GM12878 (cell line): ENCODE measurements around the gene ING4.
"Not testable (repeated sequence)": the region's sequence is repeated elsewhere in the genome, so short reads cannot be mapped to it uniquely, and the experiment has no call there.

Source experiments
- ESRRA ChIP-seq: IDR thresholded peaks from 2 replicates; pipeline ENCODE4 v1.6.1; 2012; ENCODE audit warnings: mild to moderate bottlenecking, low read length, improper control_type of control experiment
- MXI1 ChIP-seq: fragments of 150-350 bp; IDR thresholded peaks from 2 replicates; pipeline ENCODE4 v1.6.1; 2011; ENCODE audit warnings: low read depth, mild to moderate bottlenecking, inconsistent platforms, low read length, improper control_type of control experiment
- NRF1 ChIP-seq: conservative IDR thresholded peaks from 2 replicates; pipeline ENCODE4 v1.6.1; 2011; ENCODE audit warnings: mild to moderate bottlenecking, low read depth, low read length, improper control_type of control experiment
- POLR2A ChIP-seq: IDR thresholded peaks from 2 replicates; pipeline ENCODE4 v1.6.1; 2011; ENCODE audit warnings: low read depth, mild to moderate bottlenecking, low read length
- POLR2AphosphoS2 ChIP-seq: IDR thresholded peaks from 2 replicates; pipeline ENCODE4 v1.6.1; 2011; ENCODE audit warnings: low read depth, mild to moderate bottlenecking, low read length, improper control_type of control experiment, moderate library complexity
- RAD21 ChIP-seq: IDR thresholded peaks from 2 replicates; pipeline ENCODE4 v1.6.1; 2011; ENCODE audit warnings: mild to moderate bottlenecking, low read depth, low read length, moderate library complexity; ENCODE audit not compliant: insufficient read depth
- SIN3A ChIP-seq: IDR thresholded peaks from 2 replicates; pipeline ENCODE4 v1.6.1; 2012; ENCODE audit warnings: low read depth, low read length, improper control_type of control experiment
- ZNF274 ChIP-seq: IDR thresholded peaks from one replicate; pipeline ENCODE4 v1.8.0; 2011; ENCODE audit not compliant: insufficient read length, insufficient read depth
- ZNF384 ChIP-seq: IDR thresholded peaks from 2 replicates; pipeline ENCODE4 v1.6.1; 2012; ENCODE audit warnings: low read depth, mild to moderate bottlenecking, low read length, improper control_type of control experiment, borderline replicate concordance
- ZSCAN29 ChIP-seq: fragments of 450-650 bp; IDR thresholded peaks from 2 replicates; pipeline ENCODE4 v1.6.1; 2017; ENCODE audit warnings: mild to moderate bottlenecking, moderate library complexity
- ZZZ3 ChIP-seq: IDR thresholded peaks from 2 replicates; pipeline ENCODE4 v1.6.1; 2011; ENCODE audit warnings: low read depth; ENCODE audit not compliant: control insufficient read depth, insufficient read length
- TF ChIP-seq, protein P1 (sequence below), 3 experiments: IDR thresholded peaks in 2 of 3; conservative IDR thresholded peaks in 1 of 3; 2 replicates each; pipeline ENCODE4 v1.5.1; 2011; ENCODE audit warnings: low read depth in 3 of 3, low read length in 3 of 3, mild to moderate bottlenecking in 3 of 3, control low read depth in 2 of 3, moderate library complexity in 2 of 3, inconsistent platforms in 1 of 3, mixed read lengths in 1 of 3; ENCODE audit not compliant: control insufficient read depth in 2 of 3, insufficient read depth in 1 of 3; ENCODE audit errors: extremely low read depth in 1 of 3

DNA sequence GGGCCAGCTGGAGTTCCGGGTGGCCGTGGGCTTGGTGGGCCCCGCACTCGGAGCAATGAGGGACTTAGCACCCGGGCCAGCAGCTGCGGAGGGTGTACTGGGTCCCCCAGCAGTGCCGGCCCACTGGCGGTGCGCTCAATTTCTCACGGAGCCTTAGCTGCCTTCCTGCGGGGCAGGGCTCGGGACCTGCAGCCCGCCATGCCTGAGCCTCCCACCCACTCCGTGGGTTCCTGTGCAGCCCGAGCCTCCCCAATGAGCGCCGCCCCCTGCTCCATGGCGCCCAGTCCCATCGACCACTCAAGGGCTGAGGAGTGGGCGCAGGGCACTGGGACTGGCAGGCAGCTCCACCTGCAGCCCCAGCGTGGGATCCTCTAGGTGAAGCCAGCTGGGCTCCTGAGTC, 45.4 kb upstream of the ING4 start:
- TF ChIP-seq, protein P1, sequence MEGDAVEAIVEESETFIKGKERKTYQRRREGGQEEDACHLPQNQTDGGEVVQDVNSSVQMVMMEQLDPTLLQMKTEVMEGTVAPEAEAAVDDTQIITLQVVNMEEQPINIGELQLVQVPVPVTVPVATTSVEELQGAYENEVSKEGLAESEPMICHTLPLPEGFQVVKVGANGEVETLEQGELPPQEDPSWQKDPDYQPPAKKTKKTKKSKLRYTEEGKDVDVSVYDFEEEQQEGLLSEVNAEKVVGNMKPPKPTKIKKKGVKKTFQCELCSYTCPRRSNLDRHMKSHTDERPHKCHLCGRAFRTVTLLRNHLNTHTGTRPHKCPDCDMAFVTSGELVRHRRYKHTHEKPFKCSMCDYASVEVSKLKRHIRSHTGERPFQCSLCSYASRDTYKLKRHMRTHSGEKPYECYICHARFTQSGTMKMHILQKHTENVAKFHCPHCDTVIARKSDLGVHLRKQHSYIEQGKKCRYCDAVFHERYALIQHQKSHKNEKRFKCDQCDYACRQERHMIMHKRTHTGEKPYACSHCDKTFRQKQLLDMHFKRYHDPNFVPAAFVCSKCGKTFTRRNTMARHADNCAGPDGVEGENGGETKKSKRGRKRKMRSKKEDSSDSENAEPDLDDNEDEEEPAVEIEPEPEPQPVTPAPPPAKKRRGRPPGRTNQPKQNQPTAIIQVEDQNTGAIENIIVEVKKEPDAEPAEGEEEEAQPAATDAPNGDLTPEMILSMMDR (IDR thresholded peaks at IDR 0.05 in 2 of 3, conservative IDR thresholded peaks at IDR 0.05 in 1 of 3; ENCODE audit: control insufficient read depth in 2 of 3, extremely low read depth in 1 of 3, insufficient read depth in 1 of 3, low read depth in 3 of 3, low read length in 3 of 3): not testable (repeated sequence)
- not testable (repeated sequence) for TF ChIP-seq ZNF274, ESRRA, POLR2A, SIN3A, ZNF384, NRF1, ZSCAN29, MXI1, POLR2AphosphoS2, ZZZ3, RAD21
